GM21619 (cell line): Measurements from ENCODE around the gene MFNG.

Source experiments
- ATAC-seq: cut with Tn5 transposase; IDR thresholded peaks from one replicate; pipeline ENCODE4 v1.9.1; 2021; ENCODE audit not compliant: unreplicated experiment

Gene MFNG

DNA sequence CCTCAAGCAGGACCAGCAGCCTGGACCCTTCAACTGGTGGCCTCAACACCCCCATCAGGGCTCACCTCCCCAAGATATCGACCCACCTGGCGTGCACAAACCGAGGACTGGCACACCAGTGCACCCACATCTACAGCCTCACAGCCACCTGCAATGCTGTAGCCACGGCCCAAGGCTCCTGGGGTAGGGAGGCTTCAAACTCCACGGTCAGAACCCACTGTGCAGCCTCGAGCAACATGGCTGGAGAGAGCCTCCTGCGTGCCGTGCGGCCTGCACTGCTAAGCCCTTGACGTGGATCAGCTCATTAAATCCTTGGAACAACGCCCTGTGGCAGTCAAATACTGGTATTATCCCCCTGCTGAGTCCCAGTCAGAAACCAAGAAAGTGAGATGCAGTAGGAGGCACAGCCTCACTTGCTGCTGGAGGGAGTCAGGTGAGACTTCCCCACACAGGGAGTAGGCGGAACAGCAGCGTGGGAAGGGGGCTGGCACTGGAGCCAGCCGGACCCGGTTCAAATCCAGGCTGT, 28.4 kb upstream of the MFNG start:
- ATAC-seq = no peak

DNA sequence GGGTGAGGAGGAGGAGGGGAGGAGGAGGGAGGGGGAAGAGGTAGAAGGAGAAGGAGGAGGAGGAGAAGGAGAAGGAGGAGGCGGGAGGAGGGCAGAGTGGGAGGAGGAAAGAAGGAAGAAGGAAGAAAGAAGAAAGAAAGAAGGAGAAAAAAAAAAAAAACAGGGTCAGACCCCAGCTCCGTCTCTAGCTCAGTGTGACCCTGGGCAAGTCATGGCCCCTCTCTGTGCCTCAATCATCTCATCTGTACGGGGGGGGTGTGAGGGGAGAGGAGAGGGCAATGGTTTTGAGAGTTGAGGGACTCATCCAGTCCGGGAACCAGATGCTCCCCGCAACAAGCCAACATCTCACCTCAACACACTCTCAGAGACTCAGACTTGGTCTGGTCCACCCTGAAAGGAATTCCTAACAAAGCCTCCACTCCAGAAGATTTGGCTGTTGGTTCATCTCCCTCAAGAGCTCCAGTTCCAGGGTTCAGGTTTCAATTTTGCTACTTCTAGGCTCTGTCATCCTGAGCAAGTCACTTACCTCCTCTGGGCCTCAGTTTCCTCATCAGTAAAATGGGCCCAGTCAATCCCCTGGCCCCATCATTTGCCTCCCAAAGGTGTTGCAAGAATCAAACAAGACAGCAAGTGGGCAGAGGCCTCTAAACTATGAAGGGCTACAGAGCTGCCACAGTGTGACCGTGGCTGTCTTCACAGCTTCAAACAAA, 25.4 kb upstream of the MFNG start:
- no peak for ATAC-seq

DNA sequence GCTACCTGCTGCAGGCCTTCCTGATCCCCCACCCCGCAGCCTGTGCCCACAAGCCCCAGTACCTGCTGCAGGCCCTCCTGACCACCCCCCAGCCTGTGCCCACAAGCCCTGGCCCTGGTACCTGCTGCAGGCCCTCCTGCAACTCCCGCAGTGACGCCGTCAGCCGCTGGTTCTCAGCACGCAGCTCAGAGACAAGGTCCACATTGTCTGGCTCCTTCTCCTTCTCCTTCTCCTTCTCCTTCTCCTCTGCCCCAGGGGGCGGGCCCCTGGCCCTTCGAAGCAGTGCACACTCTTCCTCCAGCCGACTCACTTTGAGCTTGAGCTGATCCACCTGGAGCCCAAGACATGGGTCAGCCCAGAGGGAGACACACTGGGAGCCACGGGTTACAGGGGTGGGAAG, 23.9 kb upstream of the MFNG start:
- no peak for ATAC-seq

DNA sequence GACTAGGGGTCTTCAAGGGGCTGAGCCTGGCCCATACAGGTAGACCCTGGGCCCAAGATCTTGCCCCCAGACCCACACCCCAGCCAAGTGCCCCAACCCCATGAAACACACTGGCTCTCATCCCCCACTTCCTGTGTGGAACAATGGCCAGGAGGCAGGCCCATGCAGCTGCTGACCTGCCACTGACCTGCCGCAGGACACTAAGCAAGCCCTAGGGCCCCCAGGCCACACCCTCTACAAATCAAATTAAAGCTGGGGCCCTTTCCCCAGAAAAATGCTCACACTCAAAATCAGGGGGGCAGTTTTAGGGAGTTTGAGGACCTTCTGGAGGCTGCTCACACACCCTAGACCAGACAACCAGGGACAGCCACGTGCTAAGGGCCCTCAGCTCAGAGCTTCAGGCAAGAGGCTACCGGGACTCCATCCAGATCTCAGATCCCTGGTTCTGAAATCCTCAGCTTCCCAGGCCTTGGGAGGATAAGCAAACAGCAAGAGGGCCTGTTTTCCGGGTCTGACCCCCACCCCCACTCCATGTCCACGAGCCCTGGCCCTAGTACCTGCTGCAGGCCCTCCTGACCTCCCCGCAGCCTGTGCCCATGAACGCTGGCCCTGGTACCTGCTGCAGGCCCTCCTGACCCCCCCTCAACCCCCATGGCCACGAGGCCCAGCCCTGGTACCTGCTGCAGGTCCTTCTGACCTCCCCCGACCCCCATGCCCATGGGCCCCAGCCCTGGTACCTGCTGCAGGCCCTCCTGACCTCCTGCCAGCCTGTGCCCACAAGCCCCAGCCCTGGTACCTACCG, 23.1 kb upstream of the MFNG start:
- ATAC-seq = no peak

DNA sequence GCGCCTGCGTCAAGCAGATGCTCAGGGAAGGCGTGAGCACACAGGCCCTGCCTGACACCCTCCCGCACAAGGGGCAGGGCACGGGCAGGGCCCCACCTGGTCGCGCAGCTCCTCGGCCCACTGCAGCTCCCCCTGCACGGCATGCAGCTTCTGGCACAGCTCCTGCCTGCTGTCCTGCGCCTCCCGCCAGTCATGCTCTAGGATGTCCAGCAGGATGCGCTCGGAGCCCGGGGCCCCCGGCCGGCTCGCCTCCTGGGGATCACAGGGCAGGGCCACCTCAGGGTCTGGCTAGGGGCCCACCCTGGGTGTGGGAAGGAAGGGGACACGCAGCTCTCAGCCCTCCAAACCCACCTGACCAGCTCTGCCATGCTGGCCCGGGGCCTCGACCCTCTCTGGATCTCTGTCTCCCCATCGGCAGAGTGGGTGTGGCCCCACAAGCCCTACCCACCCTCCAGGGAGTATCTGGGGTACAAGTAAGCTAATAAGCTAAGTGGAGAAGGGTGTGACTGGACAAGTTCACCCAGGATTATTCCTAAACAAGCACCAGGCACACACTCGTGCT, 22.3 kb upstream of the MFNG start:
- ATAC-seq = no peak

DNA sequence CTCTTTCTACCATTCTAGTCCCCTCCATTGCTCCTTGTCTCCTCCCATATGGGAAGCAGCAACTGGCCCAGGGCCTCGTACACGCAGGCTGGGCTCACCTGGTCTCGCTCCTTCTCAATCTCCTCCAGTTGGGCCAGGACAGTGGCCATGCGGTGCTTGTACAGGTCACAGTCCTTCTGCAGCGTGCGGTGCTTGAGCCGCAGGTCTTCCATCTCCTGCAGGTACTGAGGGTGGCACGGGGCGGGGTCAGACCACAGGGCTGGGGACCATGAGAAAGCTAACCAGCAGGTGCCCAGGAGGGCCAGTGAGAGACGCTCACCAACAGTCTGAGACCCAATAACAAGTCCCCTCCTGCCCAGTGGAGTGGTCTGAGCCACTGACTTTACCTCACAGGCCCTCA, 21.5 kb upstream of the MFNG start:
- no peak for ATAC-seq

DNA sequence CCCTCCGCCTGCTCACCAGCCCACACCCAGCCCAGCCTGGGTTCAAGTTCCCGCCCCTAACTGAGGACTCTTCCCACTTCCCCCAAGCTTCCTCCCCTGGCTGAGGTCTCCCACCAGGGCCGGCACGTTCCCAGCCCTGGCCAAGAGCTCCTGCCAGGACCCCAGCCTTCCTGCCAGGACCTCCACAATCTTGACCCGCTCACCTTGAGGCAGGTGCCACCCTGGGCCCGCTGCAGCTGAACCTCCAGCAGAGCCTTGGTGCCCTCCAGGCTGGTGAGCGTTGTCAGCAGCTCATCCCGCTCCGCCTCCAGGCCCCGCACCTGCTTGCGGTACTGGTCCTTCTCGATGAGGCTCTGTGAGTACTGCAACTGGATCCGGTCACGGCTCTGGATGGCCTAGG, 19.8 kb upstream of the MFNG start:
- ATAC-seq = no peak

DNA sequence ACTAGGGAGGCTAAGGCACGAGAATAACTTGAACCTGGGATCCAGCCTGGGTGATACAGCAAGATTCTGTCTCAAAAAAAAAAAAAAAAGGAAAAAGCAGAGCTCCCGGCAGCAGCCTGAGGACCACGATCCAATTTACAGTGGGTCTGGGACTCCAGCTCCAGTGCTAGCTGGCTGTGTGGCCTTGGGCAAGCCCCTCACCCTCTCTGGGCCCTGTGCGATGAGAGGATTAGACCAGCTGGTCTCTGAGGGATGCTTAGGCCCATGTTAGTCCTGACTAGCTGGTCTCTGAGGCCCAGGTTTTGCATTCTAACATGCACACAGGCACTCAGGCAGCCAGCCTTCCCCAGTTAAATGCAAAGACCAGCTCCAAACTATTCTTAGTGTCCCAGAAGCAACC, 19.4 kb upstream of the MFNG start:
- no peak for ATAC-seq

DNA sequence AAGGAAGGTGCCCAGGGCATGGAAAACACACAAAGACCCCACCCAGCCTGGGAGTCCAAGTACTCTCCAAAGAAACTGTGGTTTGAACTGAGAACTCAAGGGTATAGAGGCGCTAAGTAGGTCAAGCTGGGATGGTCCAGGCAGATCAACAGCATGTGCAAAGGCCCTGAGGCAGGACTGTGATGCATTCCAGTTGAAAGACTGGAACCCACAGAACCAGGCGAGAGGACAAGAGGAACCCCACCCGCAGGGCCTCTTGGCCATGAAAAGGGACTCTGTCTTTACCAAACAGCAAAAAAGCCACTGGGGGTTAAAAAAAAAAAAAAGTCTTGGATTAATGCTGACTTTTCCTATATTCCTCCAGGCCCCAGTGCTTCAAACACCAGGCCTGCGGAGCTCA, 18.8 kb upstream of the MFNG start:
- no peak for ATAC-seq

DNA sequence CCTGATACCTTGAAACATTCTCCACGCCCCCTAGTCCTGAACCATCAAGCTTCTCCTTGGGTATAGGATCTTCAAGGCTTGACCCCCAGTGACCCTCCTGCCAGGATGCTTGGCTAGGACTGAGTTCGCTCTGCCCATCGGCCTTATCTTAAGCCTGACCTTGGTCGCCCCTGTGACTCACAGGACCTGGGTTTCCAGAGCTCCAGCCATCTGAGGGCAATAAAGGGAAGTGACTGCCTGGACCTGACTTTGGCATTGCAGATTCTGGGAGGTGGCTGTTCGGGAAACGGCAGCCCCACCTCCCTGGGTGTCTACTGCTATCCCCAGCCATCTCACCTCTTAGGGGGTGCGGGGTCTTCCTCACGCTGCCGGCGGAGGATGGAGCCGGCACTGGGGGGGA, 17.7 kb upstream of the MFNG start:
- no peak for ATAC-seq

DNA sequence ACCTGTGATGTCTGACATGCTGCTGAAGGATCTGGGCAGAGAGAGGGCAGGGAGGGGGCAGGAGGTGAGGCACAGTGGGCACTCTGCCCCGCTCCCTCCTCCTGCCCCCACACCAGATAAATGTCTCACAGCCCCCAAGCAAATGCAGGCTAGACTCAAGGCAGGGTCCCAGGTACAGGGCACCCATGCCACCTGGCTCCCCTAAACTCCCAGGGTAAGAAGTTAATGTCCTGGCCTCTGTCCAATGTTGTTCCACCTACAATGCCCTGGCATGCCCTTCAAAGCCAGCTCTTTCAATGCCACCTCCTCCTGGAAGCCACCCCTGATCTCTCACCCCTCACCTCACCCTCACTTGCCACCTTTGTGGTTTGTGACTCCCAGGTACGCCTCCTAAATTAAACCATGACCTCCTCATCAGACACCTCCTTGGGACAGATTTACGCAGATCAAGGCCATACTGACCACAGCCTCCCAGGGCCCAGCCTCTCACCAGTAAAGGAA, 17.0 kb upstream of the MFNG start:
- no peak for ATAC-seq

DNA sequence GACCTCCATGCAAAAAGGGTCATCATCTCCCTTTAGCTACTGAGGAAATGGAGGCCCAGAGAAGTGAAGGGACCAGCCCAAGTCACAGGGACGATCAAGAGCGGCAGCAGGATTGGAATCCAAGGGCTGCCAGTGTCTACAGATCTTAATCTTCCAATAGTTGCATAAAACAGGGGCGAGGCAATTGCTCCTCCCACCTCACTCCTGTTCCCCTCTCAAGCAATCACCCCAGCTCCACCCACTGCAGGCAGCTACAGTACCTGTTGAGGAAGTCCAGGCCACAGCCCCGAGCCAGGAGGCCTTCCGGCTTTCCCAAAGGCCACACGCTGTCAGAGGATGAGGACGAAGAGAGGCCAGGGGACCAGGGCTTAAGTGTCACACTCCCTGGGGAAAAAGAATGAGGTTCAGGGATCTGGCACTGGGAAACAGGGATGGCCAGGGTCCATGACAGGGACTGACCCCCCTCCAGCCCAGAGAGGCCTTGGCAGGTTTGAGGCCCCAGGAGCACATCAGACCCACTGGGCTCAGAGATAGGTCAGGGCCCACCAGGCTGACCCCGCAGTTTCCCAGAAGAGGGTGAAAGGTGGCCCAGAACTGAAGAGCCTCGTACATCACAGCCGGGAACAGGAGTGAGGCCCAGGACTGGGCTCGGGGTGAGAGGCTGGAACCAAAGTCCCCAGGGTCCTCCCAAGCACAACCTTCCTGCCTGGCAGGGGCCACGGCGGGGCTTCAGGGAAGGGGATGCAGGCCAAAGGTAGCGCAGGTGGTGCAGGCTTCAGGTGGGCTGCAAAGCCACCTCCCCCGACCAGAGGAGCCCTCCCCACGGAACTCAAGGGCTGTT, 16.4 kb upstream of the MFNG start:
- no peak for ATAC-seq

DNA sequence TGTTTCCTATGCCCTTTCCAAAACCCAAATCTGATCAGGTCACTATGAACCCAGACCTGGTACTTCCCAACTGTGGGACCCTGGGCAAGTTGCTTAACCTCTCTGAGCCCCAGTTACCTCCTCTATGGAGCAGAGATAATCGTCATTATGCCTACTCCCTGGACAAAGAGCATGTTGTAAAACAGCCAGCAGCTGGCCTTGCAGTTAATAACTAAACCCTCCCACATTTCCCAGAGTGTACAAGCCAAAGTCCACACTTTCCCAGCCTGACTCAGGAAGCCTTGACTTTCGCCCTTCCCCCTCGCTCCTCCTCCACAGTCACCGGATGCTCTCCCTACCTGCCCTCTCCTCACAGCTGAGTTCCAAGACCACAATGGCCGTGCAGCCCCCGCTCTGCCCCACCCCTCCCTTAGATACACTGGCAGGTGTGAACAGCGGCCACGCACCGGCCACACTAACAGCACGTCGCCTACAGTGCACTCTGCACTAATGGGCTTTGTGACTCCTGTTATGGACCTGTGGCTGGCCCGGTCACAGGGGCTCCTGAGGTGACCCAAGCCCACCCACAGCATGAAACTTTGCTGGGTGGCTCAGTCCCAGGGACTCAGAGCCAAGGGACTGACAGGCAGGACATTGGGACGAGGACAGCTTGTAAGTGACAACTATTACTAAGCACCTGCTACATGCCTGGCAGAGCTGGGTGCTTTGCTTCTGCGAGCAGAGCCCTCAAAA, 15.6 kb upstream of the MFNG start:
- no peak for ATAC-seq

DNA sequence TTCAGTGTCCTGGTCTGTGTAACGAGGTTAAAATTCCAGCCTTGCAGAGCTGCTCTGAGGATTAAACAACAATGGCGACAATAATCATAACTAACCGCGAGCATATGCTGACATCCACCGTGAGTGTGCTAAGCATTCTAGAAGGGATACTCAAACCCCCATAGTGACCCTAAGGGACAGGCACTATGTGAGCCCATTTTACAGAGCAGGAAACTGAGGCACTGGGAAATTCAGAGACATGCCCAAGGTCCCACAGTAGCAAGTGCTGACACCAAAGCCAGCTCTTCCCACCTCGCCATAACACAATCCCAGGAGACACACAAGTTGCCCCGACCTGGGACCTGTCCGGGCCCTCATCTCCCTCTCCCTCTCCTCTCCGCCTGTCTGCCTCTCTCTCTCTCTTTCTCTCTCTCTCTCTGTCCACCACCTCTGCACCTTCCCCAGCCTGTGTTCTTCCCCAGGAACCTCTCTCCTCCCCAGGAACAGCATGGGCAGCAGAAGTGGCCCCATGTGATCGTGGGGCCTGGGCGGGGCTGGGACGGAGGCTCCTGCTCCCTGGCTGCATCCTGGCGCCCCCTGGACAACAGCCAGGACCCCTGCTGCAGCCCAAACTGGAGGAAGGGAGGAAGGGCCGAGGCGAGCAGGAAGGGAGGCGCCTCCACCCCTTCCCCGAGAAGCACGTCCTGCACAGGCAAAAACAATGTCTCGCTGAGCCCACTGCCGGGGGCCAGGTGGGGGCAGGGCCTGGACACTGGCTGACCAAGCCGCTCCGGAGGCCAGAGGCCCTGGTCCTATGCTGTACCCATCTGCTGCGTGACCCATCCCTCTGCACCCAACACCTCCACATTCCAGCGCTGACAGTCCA, 14.8 kb upstream of the MFNG start:
- ATAC-seq = no peak

DNA sequence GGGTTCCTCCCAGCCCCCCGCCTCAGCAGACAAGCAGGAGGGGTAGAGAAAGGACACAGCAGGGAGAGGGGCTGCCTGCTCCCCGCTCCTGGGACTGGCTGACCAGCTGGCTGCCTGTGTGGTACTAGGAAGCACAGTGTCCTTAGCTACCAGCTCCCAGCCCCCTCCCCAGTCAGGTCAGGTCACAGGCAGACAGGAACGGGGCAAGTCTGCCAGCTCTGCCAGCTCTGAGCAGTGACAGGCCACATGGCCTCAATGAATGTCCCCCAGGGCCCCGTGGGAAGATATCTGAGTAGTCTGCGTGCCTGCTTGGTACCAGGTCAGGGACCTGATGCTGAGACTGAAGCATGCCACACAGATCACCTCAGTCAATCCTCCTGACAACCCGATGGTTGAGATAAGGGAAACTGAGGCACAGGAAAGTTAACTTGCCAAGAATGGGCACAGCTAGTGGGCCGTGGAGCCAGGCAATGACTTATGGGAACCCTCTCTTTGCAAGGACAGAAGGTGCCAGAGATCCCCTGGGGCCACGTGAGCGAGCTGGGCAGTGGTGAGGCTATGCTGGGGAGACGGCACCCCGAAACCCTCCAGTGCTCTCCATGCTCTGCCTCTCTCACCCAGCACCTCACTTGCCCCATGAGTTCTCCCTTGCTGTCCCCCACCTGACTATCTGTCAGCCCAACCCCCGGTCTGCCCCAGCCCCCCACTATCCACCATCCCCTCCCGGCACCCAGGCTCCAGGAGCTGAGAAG, 13.8 kb upstream of the MFNG start:
- no peak for ATAC-seq

DNA sequence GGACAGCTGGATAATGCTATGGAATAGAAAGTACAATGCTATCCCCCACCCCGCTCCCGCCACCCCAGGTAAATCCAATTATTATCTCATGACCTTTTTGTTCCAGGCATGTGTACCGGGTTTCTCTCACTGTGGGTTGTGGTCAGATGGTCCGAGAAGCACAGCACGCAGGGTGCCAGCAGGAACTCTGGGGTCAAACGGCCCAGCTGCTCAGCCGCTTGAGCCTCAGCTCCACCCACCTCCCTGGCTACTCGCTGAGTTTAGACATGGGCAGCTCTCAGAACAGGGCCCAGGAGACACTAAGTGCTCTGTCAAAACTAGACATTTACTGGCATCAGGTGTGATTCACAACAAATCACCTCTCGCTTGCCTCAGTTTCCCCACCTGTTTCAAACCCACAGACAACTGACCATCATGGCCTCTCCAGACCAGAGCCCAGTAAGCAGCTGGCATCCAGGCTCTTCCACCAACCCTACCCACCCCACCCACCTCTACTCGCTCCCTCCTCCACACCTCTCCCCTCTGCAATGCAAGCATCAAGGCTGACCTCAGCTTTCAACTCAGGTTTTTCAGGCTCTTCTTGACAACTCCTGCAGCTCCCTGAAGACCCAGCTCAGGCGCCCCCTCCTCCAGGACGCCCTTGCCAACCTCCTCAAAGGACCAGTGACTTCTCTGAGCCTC, 13.0 kb upstream of the MFNG start:
- no peak for ATAC-seq

DNA sequence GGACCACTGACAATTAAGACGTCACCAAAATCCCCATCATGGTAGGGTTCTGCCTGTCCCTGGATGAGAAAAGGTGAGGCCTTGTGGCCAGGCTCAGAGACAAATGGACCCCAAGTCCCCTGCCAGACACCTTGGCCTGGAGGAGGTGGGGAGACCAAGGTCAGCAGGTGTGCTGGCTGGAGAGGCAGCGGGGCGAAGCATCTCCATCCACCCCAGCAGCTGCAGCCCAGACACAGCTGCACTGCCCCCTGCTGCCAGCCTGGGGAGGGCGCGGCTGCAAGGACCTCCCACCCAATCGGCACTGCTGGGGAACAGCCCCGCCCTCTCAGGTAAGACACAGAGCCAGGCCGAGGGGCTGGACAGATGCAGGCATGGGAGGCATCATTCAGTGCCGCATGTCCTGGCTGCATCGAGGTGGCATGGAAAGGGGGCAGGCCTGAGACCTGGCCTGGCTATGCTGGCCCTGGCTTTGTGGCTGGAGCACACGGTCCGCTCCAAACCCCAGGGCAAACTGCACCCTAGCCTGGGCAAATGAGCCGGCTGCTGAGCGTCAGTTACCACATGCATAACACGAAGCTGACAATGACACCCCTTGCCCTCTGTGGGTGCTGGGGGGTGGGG, 12.2 kb upstream of the MFNG start:
- no peak for ATAC-seq
